A549 treated with CpdA at 1 μM for 4 hours (cell line): ENCODE results near the gene CDKL4. TPM values are rescaled to one million over a fixed set of nuclear protein-coding genes. Genes with fewer than 3 reads are reported as not detected.

Source experiments
- total RNA-seq: library from RNA; stranded (reverse); fragments of 200-300 nt; extraction: Qiagen RNA extraction; gene quantifications from 5 replicates; pipeline ENCODE4 v1.2.3, GENCODE V29; 2022; ENCODE audit warnings: low read depth

The CDKL4 gene
- total RNA-seq: not detected in 5 replicates

GRCh38 chr2:39243469-39244123, at the start of gene CDKL4:
TSS of gene CDKL4 (minus strand) at chr2:39243970.

Other genes with a start within 250 kb of the CDKL4 start
- 12.8 to 16.1 TPM (median 15.6 TPM) in 5 replicates for gene SOS1, start 122.9 kb downstream of the CDKL4 start, total RNA-seq
- 17.4 to 24.8 TPM (median 19.4 TPM) in 5 replicates for gene MAP4K3, start 193.3 kb upstream of the CDKL4 start, total RNA-seq